BJ (cell line): ENCODE data around the gene ANO7. TPM values are rescaled to one million over a fixed set of nuclear protein-coding genes. Genes with fewer than 3 reads are reported as not detected.

ENCODE experiments used
- CTCF ChIA-PET: fragments of 350-600 bp; formaldehyde crosslinking; extraction: SDS; loops from one replicate; lab custom pipeline; 2021; ENCODE audit warnings: antibody characterized with exemption, inconsistent platforms; lab: Yijun Ruan, JAX
- POLR2A ChIA-PET: fragments of 300-600 bp; sonication (Branson Sonifier 250); formaldehyde crosslinking; extraction: SDS; loops from one replicate; lab custom pipeline; 2021; ENCODE audit warnings: antibody characterized with exemption; lab: Charles Lee
- DNase-seq: peaks from one replicate; pipeline ENCODE4 v3.0.0-alpha.2; 2011; ENCODE audit warnings: low read depth
- H3K27me3 ChIP-seq: 2 replicates; pipeline ENCODE4 v1.6.0; 2011; ENCODE audit warnings: low read length; ENCODE audit not compliant: control insufficient read depth, insufficient read depth
- H3K36me3 ChIP-seq: 2 replicates; pipeline ENCODE4 v1.5.1; 2011; ENCODE audit warnings: low read length; ENCODE audit not compliant: control insufficient read depth, insufficient read depth
- H3K4me3 ChIP-seq: 2 replicates; pipeline ENCODE4 v1.5.1; 2011; ENCODE audit warnings: low read depth, mild to moderate bottlenecking, control low read depth, low read length
- polyA plus RNA-seq: library from polyadenylated mRNA; depleted of rRNA; stranded (reverse); fragments of >200 nt; gene quantifications from 2 replicates; pipeline ENCODE4 v1.2.3, GENCODE V29; 2011
- TF ChIP-seq, protein P1 (sequence below): IDR thresholded peaks from 2 replicates; pipeline ENCODE4 v1.5.1; 2011; ENCODE audit warnings: low read depth, mild to moderate bottlenecking, control low read depth, inconsistent platforms, low read length, moderate library complexity; ENCODE audit not compliant: insufficient read depth

Gene ANO7
- polyA plus RNA-seq, 1 experiment, result 0.74 TPM

- TF ChIP-seq, protein P1, sequence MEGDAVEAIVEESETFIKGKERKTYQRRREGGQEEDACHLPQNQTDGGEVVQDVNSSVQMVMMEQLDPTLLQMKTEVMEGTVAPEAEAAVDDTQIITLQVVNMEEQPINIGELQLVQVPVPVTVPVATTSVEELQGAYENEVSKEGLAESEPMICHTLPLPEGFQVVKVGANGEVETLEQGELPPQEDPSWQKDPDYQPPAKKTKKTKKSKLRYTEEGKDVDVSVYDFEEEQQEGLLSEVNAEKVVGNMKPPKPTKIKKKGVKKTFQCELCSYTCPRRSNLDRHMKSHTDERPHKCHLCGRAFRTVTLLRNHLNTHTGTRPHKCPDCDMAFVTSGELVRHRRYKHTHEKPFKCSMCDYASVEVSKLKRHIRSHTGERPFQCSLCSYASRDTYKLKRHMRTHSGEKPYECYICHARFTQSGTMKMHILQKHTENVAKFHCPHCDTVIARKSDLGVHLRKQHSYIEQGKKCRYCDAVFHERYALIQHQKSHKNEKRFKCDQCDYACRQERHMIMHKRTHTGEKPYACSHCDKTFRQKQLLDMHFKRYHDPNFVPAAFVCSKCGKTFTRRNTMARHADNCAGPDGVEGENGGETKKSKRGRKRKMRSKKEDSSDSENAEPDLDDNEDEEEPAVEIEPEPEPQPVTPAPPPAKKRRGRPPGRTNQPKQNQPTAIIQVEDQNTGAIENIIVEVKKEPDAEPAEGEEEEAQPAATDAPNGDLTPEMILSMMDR, result no peak
- Histone ChIP-seq H3K4me3 (no peak overlapping the region), H3K36me3 (peaks cover 21% of the 10 kb centered on the region), H3K27me3 (no peaks in the 10 kb centered on the region)
- DNase-seq, result no peak
- CTCF ChIA-PET, result interaction anchor here (0.7 kb wide), 1 partner anchor 9 kb away, joined by 3 read pairs; no protein-coding TSS in a partner anchor
- POLR2A ChIA-PET, result interaction anchor here (0.6 kb wide), 1 partner anchor 56 kb away, joined by 3 read pairs; no protein-coding TSS in a partner anchor
These were observed 24.8 kb upstream of the ANO7 start for GRCh38 chr2:241163601-241164118.

DNA sequence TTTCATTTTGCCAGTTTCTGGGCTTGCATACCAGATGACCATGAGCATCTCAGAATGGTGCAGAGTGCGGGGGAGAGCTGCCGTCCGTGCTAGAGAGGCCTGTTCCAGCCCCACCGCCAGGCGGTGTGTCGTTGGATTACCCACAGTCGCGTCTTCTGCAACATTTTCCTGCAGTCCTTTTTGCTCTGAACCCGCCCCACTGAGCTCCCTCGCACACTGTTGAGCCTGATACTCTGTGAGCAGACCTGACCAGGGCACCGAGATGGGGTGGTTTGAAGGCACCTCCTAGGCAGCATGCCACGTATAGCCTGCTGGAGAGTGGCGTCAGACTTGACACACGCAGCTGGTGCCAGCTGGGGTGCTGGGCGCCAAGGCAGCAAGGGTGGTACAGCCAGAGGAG lies 20.1 kb upstream of the ANO7 start:
- Histone ChIP-seq H3K27me3 (no peaks in the 10 kb centered on the region), H3K4me3 (no peak overlapping the region), H3K36me3 (peaks cover 26% of the 10 kb centered on the region)
- no peak for DNase-seq
- ChIA-PET CTCF (no interaction called here), POLR2A (no interaction called here)
- TF ChIP-seq, protein P1, result no peak

DNA sequence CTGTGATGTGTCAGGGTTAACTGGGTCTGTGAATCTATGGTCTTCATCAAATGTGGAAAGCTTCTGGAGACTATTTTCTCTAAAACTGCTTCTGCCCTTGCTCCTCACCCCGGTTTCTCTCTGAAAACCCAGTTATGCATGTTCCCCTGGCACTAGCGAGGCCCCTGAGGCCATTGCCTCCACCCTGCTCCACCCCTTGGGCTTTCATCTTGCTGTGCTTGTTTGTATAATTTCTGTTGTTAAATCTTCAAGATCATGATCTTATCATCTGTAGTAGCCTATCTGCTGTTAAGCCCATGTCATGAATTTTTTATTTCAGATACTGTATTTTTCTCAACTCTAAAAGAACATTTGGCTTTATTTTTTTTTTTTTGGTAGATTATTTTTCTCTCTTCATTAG lies 14.9 kb upstream of the ANO7 start:
- H3K27me3 ChIP-seq, result no peaks in the 10 kb centered on the region
- CTCF ChIA-PET, result no interaction called here
- POLR2A ChIA-PET, result no interaction called here
- TF ChIP-seq, protein P1, result no peak
- peaks cover 10% of the 10 kb centered on the region for H3K36me3 ChIP-seq
- no peak for DNase-seq
- no peak overlapping the region for H3K4me3 ChIP-seq

GRCh38 chr2:241177526-241178334 lies 10.7 kb upstream of the ANO7 start:
- H3K27me3 ChIP-seq, result no peaks in the 10 kb centered on the region
- TF ChIP-seq, protein P1, result no peak
- CTCF ChIA-PET, result no interaction called here
- DNase-seq, result no peak
- POLR2A ChIA-PET, result no interaction called here
- peaks cover 1% of the 10 kb centered on the region; the same call in 1 of the 2 replicates for H3K36me3 ChIP-seq
- no peak overlapping the region for H3K4me3 ChIP-seq

GRCh38 chr2:241178961-241179360 lies 9.5 kb upstream of the ANO7 start:
- CTCF ChIA-PET, result no interaction called here
- no peak for DNase-seq
- Histone ChIP-seq H3K4me3 (no peak overlapping the region), H3K27me3 (no peaks in the 10 kb centered on the region), H3K36me3 (peaks cover 4% of the 10 kb centered on the region; the same call in 1 of the 2 replicates)
- POLR2A ChIA-PET, result no interaction called here
- TF ChIP-seq, protein P1, result no peak
